Psoas muscle (tissue), 8 donors: ENCODE data around the gene TRIM38. TPM values are rescaled to one million over a fixed set of nuclear protein-coding genes. Genes with fewer than 3 reads are reported as not detected.

Experiments used
- ATAC-seq, 4 donors: fragments of 200-7000 bp; cut with Tn5 transposase; one replicate each; pipeline ENCODE4 v1.9.1; 2020; ENCODE audit warnings: moderate library complexity in 3 of 4, mild to moderate bottlenecking in 2 of 4
- DNase-seq, 2 donors: peaks; one replicate each; pipeline ENCODE4 v3.0.0-alpha.2; 2020
- H3K27ac ChIP-seq: fragments of 200-600 bp; one replicate; pipeline ENCODE4 v1.8.0; 2022
- H3K27me3 ChIP-seq, 3 donors: fragments of 200-600 bp in 1 of 3; one replicate each; pipeline versions ENCODE4 v1.6.1 to v1.8.0; 2013 to 2022; ENCODE audit warnings: low read length in 2 of 3, mild to moderate bottlenecking in 2 of 3, moderate library complexity in 1 of 3; ENCODE audit not compliant: insufficient read depth in 3 of 3
- H3K36me3 ChIP-seq, 2 donors: fragments of 200-600 bp in 1 of 2; one replicate each; pipeline versions ENCODE4 v1.6.1 to v1.8.0; 2013 to 2022; ENCODE audit warnings: low read depth in 1 of 2, mild to moderate bottlenecking in 1 of 2, moderate library complexity in 1 of 2; ENCODE audit not compliant: insufficient read depth in 1 of 2
- H3K4me1 ChIP-seq: fragments of 200-600 bp; one replicate; pipeline ENCODE4 v1.8.0; 2022
- H3K4me3 ChIP-seq: fragments of 200-600 bp; one replicate; pipeline ENCODE4 v1.8.0; 2022; ENCODE audit warnings: mild to moderate bottlenecking
- H3K9me3 ChIP-seq: fragments of 200-600 bp; one replicate; pipeline ENCODE4 v1.8.0; 2022
- WGBS, 3 donors: extraction: QIAGEN DNeasy Blood & Tissue Kit; methylation state at CpG; one replicate each; pipeline versions ENCODE4 v1.1.6 to v1.1.7; 2013; 5-methylcytosine and 5-hydroxymethylcytosine counted together
- intact Hi-C, 2 donors: fragments of 100-400 bp; cut with DNase I; formaldehyde crosslinking; loops; one replicate each; pipeline versions ENCODE4 v1.11.0 to v1.14.2; 2022
- polyA plus RNA-seq, 3 donors: library from polyadenylated mRNA; stranded (reverse); fragments of 200-250 nt; gene quantifications; one replicate each; pipeline ENCODE4 v1.2.3, GENCODE V29; 2013
- total RNA-seq, 4 donors: library from RNA; stranded (reverse); fragmentation: NEBNext Ultra II Directional in 2 of 4; extraction: Animal tissue kit (Norgen Biotek cat#: 25700) in 2 of 4; gene quantifications; one replicate each; pipeline versions ENCODE4 v1.2.1 to v1.2.4, GENCODE V29; 2021 to 2023
- TF ChIP-seq, protein P1 (sequence below): fragments of 200-600 bp; IDR thresholded peaks from one replicate; pipeline ENCODE4 v1.8.0; 2022; ENCODE audit warnings: antibody characterized with exemption
- donor health status: healthy with polysubstance abuse.
- donor health status: DM: no; HTN: no; CAD: no; lungs with moderate emphysema.
- donor health status: Bipolar disorder and iron deficiency.
- donor health status: healthy.
- donor health status: DM: yes; HTN: yes; CAD: no.
- donor health status: DM: no; HTN: no; CAD: no.
- donor health status: DM: no; HTN: no; CAD: no.
- donor health status: DM: yes; HTN: yes; CAD: no.

TRIM38 gene
- total and polyA plus RNA-seq, 7 donors, result 1.4 to 7.3 (median 4.7) TPM

DNA sequence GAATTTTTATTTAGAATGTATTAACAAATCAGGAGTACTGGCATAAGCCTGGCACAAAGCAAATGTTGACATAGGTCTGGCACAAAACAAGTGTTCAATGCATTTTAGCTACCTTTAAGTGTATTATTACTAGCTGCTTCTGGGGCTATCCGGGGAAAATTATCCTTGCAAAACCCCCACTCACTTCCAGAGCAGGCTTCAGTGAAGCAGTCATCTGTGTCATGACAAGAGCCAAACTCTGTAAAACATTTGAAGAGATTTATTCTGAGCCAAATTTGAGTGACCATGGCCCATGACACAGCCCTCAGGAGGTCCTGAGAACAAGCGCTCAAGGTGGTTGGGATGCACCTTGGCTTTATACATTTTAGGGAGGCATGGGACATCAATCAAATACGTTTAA lies 6.4 kb upstream of the TRIM38 start:
- 71 to 81% (median 71%) methylated on average over 3 of the region's 3 CpGs for WGBS, 3 donors
- TF ChIP-seq, protein P1, sequence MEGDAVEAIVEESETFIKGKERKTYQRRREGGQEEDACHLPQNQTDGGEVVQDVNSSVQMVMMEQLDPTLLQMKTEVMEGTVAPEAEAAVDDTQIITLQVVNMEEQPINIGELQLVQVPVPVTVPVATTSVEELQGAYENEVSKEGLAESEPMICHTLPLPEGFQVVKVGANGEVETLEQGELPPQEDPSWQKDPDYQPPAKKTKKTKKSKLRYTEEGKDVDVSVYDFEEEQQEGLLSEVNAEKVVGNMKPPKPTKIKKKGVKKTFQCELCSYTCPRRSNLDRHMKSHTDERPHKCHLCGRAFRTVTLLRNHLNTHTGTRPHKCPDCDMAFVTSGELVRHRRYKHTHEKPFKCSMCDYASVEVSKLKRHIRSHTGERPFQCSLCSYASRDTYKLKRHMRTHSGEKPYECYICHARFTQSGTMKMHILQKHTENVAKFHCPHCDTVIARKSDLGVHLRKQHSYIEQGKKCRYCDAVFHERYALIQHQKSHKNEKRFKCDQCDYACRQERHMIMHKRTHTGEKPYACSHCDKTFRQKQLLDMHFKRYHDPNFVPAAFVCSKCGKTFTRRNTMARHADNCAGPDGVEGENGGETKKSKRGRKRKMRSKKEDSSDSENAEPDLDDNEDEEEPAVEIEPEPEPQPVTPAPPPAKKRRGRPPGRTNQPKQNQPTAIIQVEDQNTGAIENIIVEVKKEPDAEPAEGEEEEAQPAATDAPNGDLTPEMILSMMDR, result no peak
- no peak for ATAC-seq

GRCh38 chr6:25958700-25959162 lies 3.9 kb upstream of the TRIM38 start:
- DNase-seq (no peak), ATAC-seq (no peak)
- intact Hi-C loops, result no loop called here
- H3K4me3 ChIP-seq, result no peak overlapping the region
- peaks cover 9% of the 10 kb centered on the region for H3K4me1 ChIP-seq
- no peaks in the 10 kb centered on the region for H3K27me3 ChIP-seq
- no peaks in the 10 kb centered on the region for H3K9me3 ChIP-seq
- 55 to 60% (median 56%) methylated on average over 3 of the region's 3 CpGs for WGBS, 3 donors
- TF ChIP-seq, protein P1, result no peak
- H3K27ac ChIP-seq, result no peak overlapping the region
- H3K36me3 ChIP-seq, result no peaks in the 10 kb centered on the region

More for the DNA sequence above, 6.4 kb upstream of the TRIM38 start:
- H3K9me3 ChIP-seq, result no peaks in the 10 kb centered on the region
- no peak for DNase-seq
- no peak overlapping the region for H3K4me3 ChIP-seq
- no peaks in the 10 kb centered on the region for H3K36me3 ChIP-seq
- H3K27ac ChIP-seq, result no peak overlapping the region
- H3K27me3 ChIP-seq, result no peaks in the 10 kb centered on the region
- intact Hi-C loops, result no loop called here
- H3K4me1 ChIP-seq, result peaks cover 7% of the 10 kb centered on the region

DNA sequence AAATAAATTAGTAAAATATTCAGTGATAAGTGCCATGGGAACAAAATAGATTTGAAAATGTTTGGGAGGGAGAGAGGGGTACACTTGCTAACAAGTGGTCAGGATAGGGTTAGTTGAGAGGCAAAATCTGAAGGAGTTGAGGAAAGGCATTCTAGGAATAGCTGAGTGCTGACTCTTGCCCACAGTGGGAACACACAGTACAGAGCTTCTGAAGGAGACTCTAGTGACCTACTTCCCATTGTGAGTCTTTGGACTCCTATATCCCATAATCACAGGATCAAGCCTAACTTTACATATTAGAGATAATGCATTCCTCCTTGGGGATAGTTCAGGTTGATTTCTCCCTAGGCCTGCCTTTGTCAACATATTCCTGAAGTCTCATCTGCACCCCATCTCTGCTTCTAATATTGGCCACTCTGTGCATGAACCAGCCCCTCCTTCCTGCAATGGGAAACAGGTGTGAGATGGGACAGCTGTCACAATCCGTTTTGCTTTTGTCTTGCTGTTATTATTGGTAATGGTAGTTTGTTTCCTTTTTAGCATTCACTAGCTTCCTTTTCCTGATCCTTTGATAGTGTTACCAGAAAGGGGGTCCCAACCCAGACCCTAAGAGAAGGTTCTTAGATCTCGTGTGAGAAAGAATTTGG lies 2.6 kb upstream of the TRIM38 start:
- 21 to 38% (median 27%) methylated on average over 2 of the region's 2 CpGs for WGBS, 3 donors
- H3K27ac ChIP-seq, result no peak overlapping the region
- TF ChIP-seq, protein P1, result no peak

GRCh38 chr6:25960734-25961133 lies 1.9 kb upstream of the TRIM38 start:
- no peak for ATAC-seq
- Histone ChIP-seq H3K27ac (no peak overlapping the region), H3K4me1 (peaks cover 9% of the 10 kb centered on the region), H3K27me3 (no peaks in the 10 kb centered on the region), H3K36me3 (peaks cover 0 to 8% of the 10 kb centered on the region in 2 donors), H3K4me3 (no peak overlapping the region), H3K9me3 (no peaks in the 10 kb centered on the region)
- no peak for DNase-seq
- 84 to 90% (median 87%) methylated on average over 3 of the region's 3 CpGs for WGBS, 3 donors
- TF ChIP-seq, protein P1, result no peak
- intact Hi-C loops, result no loop called here

More for the DNA sequence above, 2.6 kb upstream of the TRIM38 start:
- ATAC-seq, result peak in 3 of 4 donors; percentile 38 to 70 (median 49)
- Histone ChIP-seq H3K36me3 (peaks cover 0 to 2% of the 10 kb centered on the region in 2 donors), H3K4me3 (no peak overlapping the region), H3K27me3 (no peaks in the 10 kb centered on the region), H3K9me3 (no peaks in the 10 kb centered on the region), H3K4me1 (peaks cover 9% of the 10 kb centered on the region)
- intact Hi-C loops, result no loop called here
- no peak for DNase-seq
